Testis (tissue), 3 donors: Measurements from ENCODE around the gene CHMP6. TPM values are rescaled to one million over a fixed set of nuclear protein-coding genes. Genes with fewer than 3 reads are reported as not detected.

Experiments used
- DNase-seq: peaks from one replicate; pipeline ENCODE4 v3.0.0-alpha.2; 2019
- H3K27ac ChIP-seq, 2 donors: fragments of 200-600 bp; sonication (generic); one replicate each; pipeline ENCODE4 v1.5.1; 2019
- H3K27me3 ChIP-seq: fragments of 200-600 bp; sonication (generic); one replicate; pipeline ENCODE4 v1.5.1; 2019
- H3K36me3 ChIP-seq: fragments of 200-600 bp; sonication (generic); one replicate; pipeline ENCODE4 v1.5.1; 2017; ENCODE audit warnings: low read depth; ENCODE audit errors: missing control alignments
- H3K4me1 ChIP-seq: fragments of 200-600 bp; sonication (generic); one replicate; pipeline ENCODE4 v1.5.1; 2019
- H3K4me3 ChIP-seq, 2 donors: fragments of 200-600 bp; sonication (generic); one replicate each; pipeline ENCODE4 v1.5.1; 2017 to 2019
- H3K9me3 ChIP-seq: fragments of 200-600 bp; sonication (generic); one replicate; pipeline ENCODE4 v1.5.1; 2017
- POLR2A ChIP-seq: fragments of 450-650 bp; IDR thresholded peaks from one replicate; pipeline ENCODE4 v1.6.1; 2017; ENCODE audit warnings: antibody characterized with exemption, mild to moderate bottlenecking, moderate library complexity
- WGBS, 2 donors: methylation state at CpG; one replicate each; pipeline ENCODE4 v1.1.5; 2018; 5-methylcytosine and 5-hydroxymethylcytosine counted together
- intact Hi-C: fragments of 100-400 bp; cut with DNase I; formaldehyde crosslinking; loops from one replicate; pipeline ENCODE4 v1.15.1; 2023; ENCODE audit warnings: low total_unique reads
- polyA plus RNA-seq: library from polyadenylated mRNA; stranded (reverse); fragments of 350-450 nt; fragmentation: Illumina TruSeq; extraction: RNeasy Lipid Tissue Mini Kit (QIAGEN cat#74804); gene quantifications from one replicate; pipeline ENCODE4 v1.2.3, GENCODE V29; 2014; ENCODE audit warnings: low read depth, low replicate concordance; ENCODE audit not compliant: insufficient read depth
- total RNA-seq, 2 donors: library from RNA; depleted of rRNA; stranded (reverse); fragments of >200 nt; gene quantifications; one replicate each; pipeline ENCODE4 v1.2.3, GENCODE V29; 2016
- TF ChIP-seq, protein P1 (sequence below), 3 experiments: fragments of 450-650 bp in 2 of 3; fragments of 200-600 bp in 1 of 3; sonication (generic) in 1 of 3; IDR thresholded peaks; one replicate each; pipeline ENCODE4 v1.5.1; 2016 to 2019; ENCODE audit warnings: antibody characterized with exemption in 3 of 3, mild to moderate bottlenecking in 2 of 3, moderate library complexity in 1 of 3

The CHMP6 gene
- total and polyA plus RNA-seq, 3 donors from 2014 or later = 18.5 to 29.8 (median 28.2) TPM

DNA sequence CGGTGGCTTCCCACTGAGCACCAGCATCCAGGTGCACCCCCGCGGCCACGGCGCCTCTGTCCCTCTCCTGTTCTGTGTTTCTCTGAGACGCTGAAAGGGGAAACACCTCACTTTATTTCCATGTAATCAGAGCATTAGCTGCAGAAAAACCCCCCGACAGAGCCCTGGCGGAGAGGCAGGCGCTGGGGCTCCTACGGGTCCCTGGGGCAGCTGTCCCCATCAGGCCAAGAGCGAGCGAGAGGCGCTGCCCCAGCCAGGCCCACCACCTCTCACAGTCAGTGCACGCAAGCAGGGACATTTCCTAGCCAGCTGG is 27.1 kb upstream of the CHMP6 start:
- WGBS, 2 donors = 90 to 98% methylated on average over 6 to 14 of the region's 14 CpGs
- Histone ChIP-seq H3K4me1 (peaks cover 24% of the 10 kb centered on the region), H3K4me3 (no peak overlapping the region), H3K36me3 (no peaks in the 10 kb centered on the region), H3K9me3 (no peaks in the 10 kb centered on the region), H3K27ac (no peak overlapping the region), H3K27me3 (no peaks in the 10 kb centered on the region)
- DNase-seq = no peak
- no peak for TF ChIP-seq POLR2A
- TF ChIP-seq, protein P1, sequence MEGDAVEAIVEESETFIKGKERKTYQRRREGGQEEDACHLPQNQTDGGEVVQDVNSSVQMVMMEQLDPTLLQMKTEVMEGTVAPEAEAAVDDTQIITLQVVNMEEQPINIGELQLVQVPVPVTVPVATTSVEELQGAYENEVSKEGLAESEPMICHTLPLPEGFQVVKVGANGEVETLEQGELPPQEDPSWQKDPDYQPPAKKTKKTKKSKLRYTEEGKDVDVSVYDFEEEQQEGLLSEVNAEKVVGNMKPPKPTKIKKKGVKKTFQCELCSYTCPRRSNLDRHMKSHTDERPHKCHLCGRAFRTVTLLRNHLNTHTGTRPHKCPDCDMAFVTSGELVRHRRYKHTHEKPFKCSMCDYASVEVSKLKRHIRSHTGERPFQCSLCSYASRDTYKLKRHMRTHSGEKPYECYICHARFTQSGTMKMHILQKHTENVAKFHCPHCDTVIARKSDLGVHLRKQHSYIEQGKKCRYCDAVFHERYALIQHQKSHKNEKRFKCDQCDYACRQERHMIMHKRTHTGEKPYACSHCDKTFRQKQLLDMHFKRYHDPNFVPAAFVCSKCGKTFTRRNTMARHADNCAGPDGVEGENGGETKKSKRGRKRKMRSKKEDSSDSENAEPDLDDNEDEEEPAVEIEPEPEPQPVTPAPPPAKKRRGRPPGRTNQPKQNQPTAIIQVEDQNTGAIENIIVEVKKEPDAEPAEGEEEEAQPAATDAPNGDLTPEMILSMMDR (IDR thresholded peaks at IDR 0.05) = no peak
- intact Hi-C loops = loop anchor here (10.0 kb wide), 1 partner anchor 100 kb away; no protein-coding TSS in a partner anchor

DNA sequence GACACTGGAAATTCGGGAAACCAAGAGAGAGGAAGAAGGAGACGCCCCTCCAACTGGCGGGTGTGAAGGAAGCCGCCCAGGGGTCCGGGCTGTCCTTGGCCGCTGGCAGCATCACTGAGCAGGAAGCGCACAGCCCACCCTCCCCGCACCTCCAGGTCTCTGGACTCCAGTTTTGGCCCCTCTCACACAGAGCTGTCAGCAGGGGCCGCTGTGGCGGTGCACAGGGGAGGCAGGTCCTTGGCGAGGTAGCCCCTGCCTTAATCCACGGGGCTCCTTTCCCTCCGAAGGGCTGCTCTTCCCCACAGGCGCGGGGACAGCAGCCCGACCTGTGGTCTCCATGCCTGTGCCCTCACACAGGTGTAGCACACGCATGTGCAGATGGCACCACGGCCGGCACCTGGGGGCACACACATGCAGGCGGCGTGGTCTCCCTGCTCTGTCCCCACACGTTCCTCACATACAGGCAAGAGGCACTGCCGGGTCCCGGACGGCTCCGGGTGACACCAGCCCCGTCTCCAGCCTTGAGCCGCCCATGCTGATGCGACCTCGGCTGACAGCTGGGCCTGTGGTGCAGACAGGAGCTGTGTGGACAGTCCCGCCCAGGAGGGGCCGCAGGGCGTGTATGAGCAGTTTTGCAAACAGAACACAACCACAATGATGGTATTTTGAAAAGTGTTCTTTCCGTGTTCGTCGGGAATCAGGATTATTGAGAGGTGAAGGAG is 26.6 kb upstream of the CHMP6 start:
- TF ChIP-seq, protein P1 (IDR thresholded peaks at IDR 0.05) = no peak
- no peak for TF ChIP-seq POLR2A
- DNase-seq = no peak
- H3K9me3 ChIP-seq = no peaks in the 10 kb centered on the region
- intact Hi-C loops = loop anchor here (10.0 kb wide), 1 partner anchor 100 kb away; no protein-coding TSS in a partner anchor
- peaks cover 24% of the 10 kb centered on the region for H3K4me1 ChIP-seq
- no peak overlapping the region for H3K27ac ChIP-seq
- WGBS, 2 donors = 89 to 95% methylated on average over 19 to 36 of the region's 36 CpGs
- H3K36me3 ChIP-seq = no peaks in the 10 kb centered on the region
- H3K27me3 ChIP-seq = no peaks in the 10 kb centered on the region
- no peak overlapping the region for H3K4me3 ChIP-seq

DNA sequence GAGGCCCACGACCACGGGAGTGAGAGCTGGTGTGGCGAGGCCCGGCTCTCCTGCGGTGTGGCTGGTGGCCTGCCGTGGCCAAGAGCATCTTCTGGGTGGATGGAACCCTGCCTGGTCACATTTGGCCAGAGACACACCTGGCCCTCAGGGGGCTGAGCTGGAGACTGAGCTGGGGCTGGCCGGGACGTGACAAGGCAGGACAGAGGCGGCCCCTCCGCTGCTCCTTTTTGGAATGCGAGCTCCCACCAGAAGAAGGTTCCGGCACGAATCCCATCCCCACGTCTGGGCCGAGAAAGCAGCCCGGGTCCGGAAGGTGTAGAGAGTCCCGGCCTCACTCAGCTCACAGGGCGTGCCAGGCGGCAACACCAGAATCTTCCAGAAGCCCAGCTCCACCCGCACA is 26.0 kb upstream of the CHMP6 start:
- intact Hi-C loops = loop anchor here (10.0 kb wide), 1 partner anchor 101 kb away; no protein-coding TSS in a partner anchor
- no peak overlapping the region for H3K27ac ChIP-seq

DNA sequence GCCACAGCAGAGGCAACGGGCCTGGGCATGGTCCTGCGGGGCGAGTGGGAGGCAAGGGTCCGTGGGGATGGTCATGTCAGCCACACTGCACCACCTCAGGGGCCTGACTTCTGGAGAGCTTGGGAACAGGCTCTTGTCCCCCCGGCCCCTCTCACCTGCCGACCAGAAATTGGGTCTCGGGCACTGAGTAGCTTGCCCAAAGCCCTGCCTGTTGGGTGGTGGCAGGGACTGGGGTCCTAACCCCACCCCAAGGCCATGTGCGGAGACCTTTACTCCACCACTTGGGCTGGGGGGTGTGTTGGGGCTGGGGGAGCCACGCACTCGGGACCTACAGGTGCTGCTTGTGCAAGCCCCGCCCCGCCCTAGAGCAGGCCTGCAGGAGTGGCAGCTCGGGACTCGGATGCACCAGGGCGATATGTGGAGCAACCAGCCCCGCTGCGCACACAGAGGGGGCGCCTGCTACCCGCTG is 24.2 kb upstream of the CHMP6 start:
- TF ChIP-seq, protein P1 (IDR thresholded peaks at IDR 0.05) = no peak
- TF ChIP-seq POLR2A = no peak
- Histone ChIP-seq H3K27ac (no peak overlapping the region), H3K4me3 (no peak overlapping the region), H3K27me3 (no peaks in the 10 kb centered on the region), H3K9me3 (no peaks in the 10 kb centered on the region), H3K36me3 (no peaks in the 10 kb centered on the region), H3K4me1 (peaks cover 25% of the 10 kb centered on the region)
- no peak for DNase-seq
- WGBS, 2 donors = 91 to 97% methylated on average over 7 to 18 of the region's 19 CpGs
- intact Hi-C loops = loop anchor here (10.0 kb wide), 1 partner anchor 103 kb away; no protein-coding TSS in a partner anchor

More for the DNA sequence above, 26.0 kb upstream of the CHMP6 start:
- TF ChIP-seq POLR2A = no peak
- TF ChIP-seq, protein P1 (IDR thresholded peaks at IDR 0.05) = no peak
- Histone ChIP-seq H3K9me3 (no peaks in the 10 kb centered on the region), H3K4me1 (peaks cover 25% of the 10 kb centered on the region), H3K27me3 (no peaks in the 10 kb centered on the region), H3K4me3 (no peak overlapping the region), H3K36me3 (no peaks in the 10 kb centered on the region)
- WGBS, 2 donors = 89 to 92% methylated on average over 19 to 21 of the region's 21 CpGs
- DNase-seq = no peak
